Neural cell (in vitro differentiated cells): ENCODE data around the gene RAP1GAP2.

Experiments
- CTCF ChIP-seq: fragments of 450-650 bp; IDR thresholded peaks from 2 replicates; pipeline ENCODE4 v1.5.1; 2014; ENCODE audit warnings: antibody characterized with exemption, mild to moderate bottlenecking, moderate library complexity; ENCODE audit not compliant: poor library complexity, severe bottlenecking
- EP300 ChIP-seq: fragments of 450-650 bp; conservative IDR thresholded peaks from 2 replicates; pipeline ENCODE4 v1.6.1; 2014; ENCODE audit warnings: antibody characterized with exemption, mild to moderate bottlenecking, moderate library complexity; ENCODE audit not compliant: poor library complexity, severe bottlenecking
- EZH2 ChIP-seq: fragments of 200-600, 300-800 bp; shearing (Covaris generic), sonication (generic); IDR thresholded peaks from 2 replicates; pipeline ENCODE4 v1.6.1; 2014; ENCODE audit warnings: antibody characterized with exemption, low read length, borderline replicate concordance, mild to moderate bottlenecking; ENCODE audit not compliant: insufficient read depth, poor library complexity, severe bottlenecking
- POLR2AphosphoS5 ChIP-seq: IDR thresholded peaks from 2 replicates; pipeline ENCODE4 v1.6.1; 2012
- RAD21 ChIP-seq: fragments of 450-650 bp; conservative IDR thresholded peaks from 2 replicates; pipeline ENCODE4 v1.6.1; 2014; ENCODE audit warnings: antibody characterized with exemption, mild to moderate bottlenecking, moderate library complexity
- REST ChIP-seq: IDR thresholded peaks from 2 replicates; pipeline ENCODE4 v1.6.1; 2012; ENCODE audit warnings: borderline replicate concordance
- SMC3 ChIP-seq: fragments of 450-650 bp; conservative IDR thresholded peaks from 2 replicates; pipeline ENCODE4 v1.6.1; 2014; ENCODE audit warnings: antibody characterized with exemption, mild to moderate bottlenecking, moderate library complexity; ENCODE audit not compliant: poor library complexity
- TAF1 ChIP-seq: IDR thresholded peaks from 2 replicates; pipeline ENCODE4 v1.6.1; 2012; ENCODE audit warnings: low read depth

DNA sequence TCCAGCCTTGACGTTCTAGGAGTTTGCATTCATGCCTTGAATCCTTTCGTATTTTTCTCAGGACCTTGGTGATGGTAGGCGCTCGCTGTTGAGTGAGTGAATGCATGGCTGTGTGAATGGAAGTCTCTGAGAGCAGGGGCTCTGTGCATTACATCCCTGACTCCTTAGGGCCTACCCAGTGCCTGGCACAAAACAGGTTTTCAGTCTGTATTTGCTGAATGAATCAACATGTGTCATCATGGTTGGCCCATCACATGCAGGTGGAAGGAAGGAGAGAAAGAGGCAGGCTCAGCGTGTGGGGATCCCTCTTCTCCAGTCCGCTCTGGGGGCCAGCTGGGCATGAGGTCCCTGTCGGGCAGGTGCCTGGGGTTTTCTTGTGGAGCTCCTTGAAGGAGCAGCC lies 8.7 kb downstream of the RAP1GAP2 start:
- TF ChIP-seq TAF1: no peak
- TF ChIP-seq POLR2AphosphoS5: no peak
- TF ChIP-seq CTCF: no peak
- no peak for TF ChIP-seq REST
- TF ChIP-seq EP300: no peak
- TF ChIP-seq SMC3: no peak
- TF ChIP-seq EZH2: no peak
- TF ChIP-seq RAD21: no peak
